Loucy (cell line): ENCODE data around the gene BCAN.
A peak's percentile ranks its signal among the peaks of the same experiment; 100 is the strongest.

ENCODE experiments used
- H2AFZ ChIP-seq: fragments of 200-600 bp; sonication (generic); 2 replicates; pipeline ENCODE4 v1.6.0; 2016; ENCODE audit warnings: antibody characterized with exemption, mild to moderate bottlenecking, low read length, moderate library complexity
- H3F3A ChIP-seq: fragments of 200-600 bp; 2 replicates; pipeline ENCODE4 v1.6.0; 2016; ENCODE audit warnings: antibody characterized with exemption, low read depth, mild to moderate bottlenecking
- H3K27me3 ChIP-seq: fragments of 200-600 bp; sonication (generic); 2 replicates; pipeline ENCODE4 v1.6.1; 2014; ENCODE audit warnings: low read length, mild to moderate bottlenecking; ENCODE audit not compliant: insufficient read depth, poor library complexity, severe bottlenecking
- H3K36me3 ChIP-seq: fragments of 200-600 bp; sonication (generic); 2 replicates; pipeline ENCODE4 v1.6.1; 2016; ENCODE audit warnings: low read length; ENCODE audit not compliant: insufficient read depth
- H3K4me1 ChIP-seq: fragments of 200-600 bp; sonication (generic); 2 replicates; pipeline ENCODE4 v1.5.1; 2014; ENCODE audit warnings: low read length, mild to moderate bottlenecking; ENCODE audit not compliant: insufficient read depth, poor library complexity, severe bottlenecking
- H3K4me2 ChIP-seq: fragments of 200-600 bp; sonication (generic); 2 replicates; pipeline ENCODE4 v1.6.0; 2014; ENCODE audit warnings: antibody characterized with exemption, low read length, low read depth, mild to moderate bottlenecking; ENCODE audit not compliant: poor library complexity, severe bottlenecking
- H3K4me3 ChIP-seq: fragments of 200-600 bp; sonication (generic); 2 replicates; pipeline ENCODE4 v1.5.1; 2014; ENCODE audit warnings: low read length, mild to moderate bottlenecking, mixed read lengths; ENCODE audit not compliant: poor library complexity, severe bottlenecking
- H3K79me2 ChIP-seq: fragments of 200-600 bp; sonication (generic); 2 replicates; pipeline ENCODE4 v1.6.1; 2014; ENCODE audit warnings: low read length; ENCODE audit not compliant: insufficient read depth
- H3K9ac ChIP-seq: fragments of 200-600 bp; sonication (generic); 2 replicates; pipeline ENCODE4 v1.6.0; 2014; ENCODE audit warnings: mild to moderate bottlenecking, low read depth, low read length, moderate library complexity; ENCODE audit not compliant: poor library complexity, severe bottlenecking
- H3K9me2 ChIP-seq: fragments of 200-600 bp; sonication (generic); replicated peaks from 2 replicates; pipeline ENCODE4 v1.6.1; 2016; ENCODE audit warnings: low read depth, low read length, mixed read lengths
- H3K9me3 ChIP-seq: fragments of 200-600 bp; sonication (generic); 2 replicates; pipeline ENCODE4 v1.6.1; 2014; ENCODE audit warnings: mild to moderate bottlenecking, antibody characterized with exemption, low read length, low read depth; ENCODE audit not compliant: insufficient read depth
- H4K20me1 ChIP-seq: fragments of 200-600 bp; sonication (generic); 2 replicates; pipeline ENCODE4 v1.6.0; 2014; ENCODE audit warnings: antibody characterized with exemption, low read length, mild to moderate bottlenecking; ENCODE audit not compliant: insufficient read depth, poor library complexity, severe bottlenecking
- EZH2phosphoT487 ChIP-seq: fragments of 200-600 bp; IDR thresholded peaks from 2 replicates; pipeline ENCODE4 v1.6.1; 2018; ENCODE audit warnings: antibody characterized with exemption, mild to moderate bottlenecking, moderate library complexity, borderline replicate concordance
- TF ChIP-seq, protein P1 (sequence below): fragments of 200-600 bp; sonication (generic); conservative IDR thresholded peaks from 2 replicates; pipeline ENCODE4 v1.5.1; 2014; ENCODE audit warnings: mild to moderate bottlenecking, antibody characterized with exemption, low read length

Gene BCAN

GRCh38 chr1:156592910-156593660 lies 48.8 kb upstream of the BCAN start:
- H2AFZ ChIP-seq: no peak overlapping the region
- H3K4me3 ChIP-seq: peak overlapping the region; percentile 91
- H3F3A ChIP-seq: no peaks in the 10 kb centered on the region
- peaks cover 14% of the 10 kb centered on the region for H3K4me1 ChIP-seq
- no peaks in the 10 kb centered on the region for H3K27me3 ChIP-seq
- H3K9me3 ChIP-seq: no peaks in the 10 kb centered on the region
- peaks cover 18% of the 10 kb centered on the region; the same call in 1 of the 2 replicates for H3K36me3 ChIP-seq
- no peaks in the 10 kb centered on the region for H3K9me2 ChIP-seq
- TF ChIP-seq, protein P1, sequence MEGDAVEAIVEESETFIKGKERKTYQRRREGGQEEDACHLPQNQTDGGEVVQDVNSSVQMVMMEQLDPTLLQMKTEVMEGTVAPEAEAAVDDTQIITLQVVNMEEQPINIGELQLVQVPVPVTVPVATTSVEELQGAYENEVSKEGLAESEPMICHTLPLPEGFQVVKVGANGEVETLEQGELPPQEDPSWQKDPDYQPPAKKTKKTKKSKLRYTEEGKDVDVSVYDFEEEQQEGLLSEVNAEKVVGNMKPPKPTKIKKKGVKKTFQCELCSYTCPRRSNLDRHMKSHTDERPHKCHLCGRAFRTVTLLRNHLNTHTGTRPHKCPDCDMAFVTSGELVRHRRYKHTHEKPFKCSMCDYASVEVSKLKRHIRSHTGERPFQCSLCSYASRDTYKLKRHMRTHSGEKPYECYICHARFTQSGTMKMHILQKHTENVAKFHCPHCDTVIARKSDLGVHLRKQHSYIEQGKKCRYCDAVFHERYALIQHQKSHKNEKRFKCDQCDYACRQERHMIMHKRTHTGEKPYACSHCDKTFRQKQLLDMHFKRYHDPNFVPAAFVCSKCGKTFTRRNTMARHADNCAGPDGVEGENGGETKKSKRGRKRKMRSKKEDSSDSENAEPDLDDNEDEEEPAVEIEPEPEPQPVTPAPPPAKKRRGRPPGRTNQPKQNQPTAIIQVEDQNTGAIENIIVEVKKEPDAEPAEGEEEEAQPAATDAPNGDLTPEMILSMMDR: no peak
- TF ChIP-seq EZH2phosphoT487: no peak
- peak overlapping the region; percentile 82 for H3K9ac ChIP-seq
- H4K20me1 ChIP-seq: no peaks in the 10 kb centered on the region
- peak overlapping the region; percentile 90 for H3K4me2 ChIP-seq
- peaks cover 14% of the 10 kb centered on the region for H3K79me2 ChIP-seq

DNA sequence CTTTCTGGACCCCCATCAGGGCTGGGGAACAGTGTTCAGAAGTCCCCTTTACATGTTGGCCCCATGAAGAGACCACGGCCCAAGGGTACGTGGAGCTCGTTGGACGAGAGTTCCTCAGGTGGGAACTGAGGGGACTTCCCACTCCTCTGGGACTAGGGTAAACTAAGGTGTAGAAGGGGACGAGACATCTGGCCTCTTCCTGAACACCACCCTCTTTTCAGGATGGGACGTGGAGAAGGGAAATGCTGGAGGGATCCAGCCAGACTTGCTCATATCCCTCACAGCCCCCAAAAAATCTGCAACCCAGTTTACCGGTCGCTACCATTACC lies 48.3 kb upstream of the BCAN start:
- no peaks in the 10 kb centered on the region for H3K27me3 ChIP-seq
- H3K9ac ChIP-seq: no peak overlapping the region
- no peaks in the 10 kb centered on the region for H3K9me2 ChIP-seq
- no peak overlapping the region for H2AFZ ChIP-seq
- no peaks in the 10 kb centered on the region for H4K20me1 ChIP-seq
- H3K4me1 ChIP-seq: peaks cover 14% of the 10 kb centered on the region
- no peaks in the 10 kb centered on the region for H3K9me3 ChIP-seq
- no peak overlapping the region for H3K4me3 ChIP-seq
- TF ChIP-seq, protein P1: no peak
- TF ChIP-seq EZH2phosphoT487: no peak
- no peaks in the 10 kb centered on the region for H3F3A ChIP-seq
- H3K79me2 ChIP-seq: peaks cover 14% of the 10 kb centered on the region
- H3K4me2 ChIP-seq: peak overlapping the region; percentile 90
- peaks cover 22% of the 10 kb centered on the region; the same call in 1 of the 2 replicates for H3K36me3 ChIP-seq

GRCh38 chr1:156594190-156594589 lies 47.7 kb upstream of the BCAN start:
- Histone ChIP-seq H3K9me3 (no peaks in the 10 kb centered on the region), H3K4me1 (peaks cover 14% of the 10 kb centered on the region), H3K9me2 (no peaks in the 10 kb centered on the region), H3K36me3 (peaks cover 22% of the 10 kb centered on the region; the same call in 1 of the 2 replicates), H4K20me1 (no peaks in the 10 kb centered on the region), H3K79me2 (peaks cover 14% of the 10 kb centered on the region), H3K9ac (no peak overlapping the region), H3K4me2 (no peak overlapping the region), H3F3A (no peaks in the 10 kb centered on the region), H2AFZ (no peak overlapping the region), H3K4me3 (no peak overlapping the region), H3K27me3 (no peaks in the 10 kb centered on the region)
- TF ChIP-seq, protein P1: no peak
- no peak for TF ChIP-seq EZH2phosphoT487
